KMS-11 (cell line): ENCODE results near the gene ZBTB11.

Experiments
- H2AFZ ChIP-seq: fragments of 200-600 bp; sonication (generic); 2 replicates; pipeline ENCODE4 v1.6.1; 2016; ENCODE audit warnings: antibody characterized with exemption, mixed run types, low read depth
- H3K27ac ChIP-seq: fragments of 200-600 bp; sonication (generic); 2 replicates; pipeline ENCODE4 v1.6.1; 2016; ENCODE audit warnings: mild to moderate bottlenecking, mixed run types
- H3K27me3 ChIP-seq: fragments of 200-600 bp; sonication (generic); 2 replicates; pipeline ENCODE4 v1.6.1; 2017; ENCODE audit warnings: mild to moderate bottlenecking, low read depth, mixed run types, moderate library complexity; ENCODE audit not compliant: insufficient read depth
- H3K36me3 ChIP-seq: fragments of 200-600 bp; sonication (generic); 2 replicates; pipeline ENCODE4 v1.6.1; 2017; ENCODE audit warnings: mild to moderate bottlenecking, mixed run types; ENCODE audit not compliant: insufficient read depth
- H3K4me1 ChIP-seq: fragments of 200-600 bp; sonication (generic); 2 replicates; pipeline ENCODE4 v1.6.1; 2016; ENCODE audit warnings: mild to moderate bottlenecking, low read depth, mixed run types; ENCODE audit not compliant: poor library complexity, severe bottlenecking
- H3K4me2 ChIP-seq: fragments of 200-600 bp; sonication (generic); 2 replicates; pipeline ENCODE4 v1.7.0; 2016; ENCODE audit warnings: mild to moderate bottlenecking, mixed run types
- H3K4me3 ChIP-seq: fragments of 200-600 bp; sonication (generic); IDR thresholded peaks from 2 replicates; pipeline ENCODE4 v1.6.1; 2017; ENCODE audit warnings: low read depth, low read length, mixed read lengths; ENCODE audit not compliant: insufficient read depth
- H3K79me2 ChIP-seq: fragments of 200-600 bp; sonication (generic); 2 replicates; pipeline ENCODE4 v1.6.1; 2016; ENCODE audit warnings: low read depth, mixed run types; ENCODE audit not compliant: insufficient read depth
- H3K9ac ChIP-seq: fragments of 200-600 bp; sonication (generic); 2 replicates; pipeline ENCODE4 v1.6.1; 2016; ENCODE audit warnings: mild to moderate bottlenecking, mixed run types
- H4K20me1 ChIP-seq: fragments of 200-600 bp; sonication (generic); 2 replicates; pipeline ENCODE4 v1.6.1; 2016; ENCODE audit warnings: mild to moderate bottlenecking, mixed run types; ENCODE audit not compliant: insufficient read depth
- TF ChIP-seq, protein P1 (sequence below): fragments of 200-600 bp; sonication (generic); conservative IDR thresholded peaks from 2 replicates; pipeline ENCODE4 v1.6.1; 2017; ENCODE audit warnings: low read depth, mild to moderate bottlenecking, antibody characterized with exemption, low read length, moderate library complexity, mixed read lengths

Gene ZBTB11, protein sequence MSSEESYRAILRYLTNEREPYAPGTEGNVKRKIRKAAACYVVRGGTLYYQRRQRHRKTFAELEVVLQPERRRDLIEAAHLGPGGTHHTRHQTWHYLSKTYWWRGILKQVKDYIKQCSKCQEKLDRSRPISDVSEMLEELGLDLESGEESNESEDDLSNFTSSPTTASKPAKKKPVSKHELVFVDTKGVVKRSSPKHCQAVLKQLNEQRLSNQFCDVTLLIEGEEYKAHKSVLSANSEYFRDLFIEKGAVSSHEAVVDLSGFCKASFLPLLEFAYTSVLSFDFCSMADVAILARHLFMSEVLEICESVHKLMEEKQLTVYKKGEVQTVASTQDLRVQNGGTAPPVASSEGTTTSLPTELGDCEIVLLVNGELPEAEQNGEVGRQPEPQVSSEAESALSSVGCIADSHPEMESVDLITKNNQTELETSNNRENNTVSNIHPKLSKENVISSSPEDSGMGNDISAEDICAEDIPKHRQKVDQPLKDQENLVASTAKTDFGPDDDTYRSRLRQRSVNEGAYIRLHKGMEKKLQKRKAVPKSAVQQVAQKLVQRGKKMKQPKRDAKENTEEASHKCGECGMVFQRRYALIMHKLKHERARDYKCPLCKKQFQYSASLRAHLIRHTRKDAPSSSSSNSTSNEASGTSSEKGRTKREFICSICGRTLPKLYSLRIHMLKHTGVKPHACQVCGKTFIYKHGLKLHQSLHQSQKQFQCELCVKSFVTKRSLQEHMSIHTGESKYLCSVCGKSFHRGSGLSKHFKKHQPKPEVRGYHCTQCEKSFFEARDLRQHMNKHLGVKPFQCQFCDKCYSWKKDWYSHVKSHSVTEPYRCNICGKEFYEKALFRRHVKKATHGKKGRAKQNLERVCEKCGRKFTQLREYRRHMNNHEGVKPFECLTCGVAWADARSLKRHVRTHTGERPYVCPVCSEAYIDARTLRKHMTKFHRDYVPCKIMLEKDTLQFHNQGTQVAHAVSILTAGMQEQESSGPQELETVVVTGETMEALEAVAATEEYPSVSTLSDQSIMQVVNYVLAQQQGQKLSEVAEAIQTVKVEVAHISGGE

DNA sequence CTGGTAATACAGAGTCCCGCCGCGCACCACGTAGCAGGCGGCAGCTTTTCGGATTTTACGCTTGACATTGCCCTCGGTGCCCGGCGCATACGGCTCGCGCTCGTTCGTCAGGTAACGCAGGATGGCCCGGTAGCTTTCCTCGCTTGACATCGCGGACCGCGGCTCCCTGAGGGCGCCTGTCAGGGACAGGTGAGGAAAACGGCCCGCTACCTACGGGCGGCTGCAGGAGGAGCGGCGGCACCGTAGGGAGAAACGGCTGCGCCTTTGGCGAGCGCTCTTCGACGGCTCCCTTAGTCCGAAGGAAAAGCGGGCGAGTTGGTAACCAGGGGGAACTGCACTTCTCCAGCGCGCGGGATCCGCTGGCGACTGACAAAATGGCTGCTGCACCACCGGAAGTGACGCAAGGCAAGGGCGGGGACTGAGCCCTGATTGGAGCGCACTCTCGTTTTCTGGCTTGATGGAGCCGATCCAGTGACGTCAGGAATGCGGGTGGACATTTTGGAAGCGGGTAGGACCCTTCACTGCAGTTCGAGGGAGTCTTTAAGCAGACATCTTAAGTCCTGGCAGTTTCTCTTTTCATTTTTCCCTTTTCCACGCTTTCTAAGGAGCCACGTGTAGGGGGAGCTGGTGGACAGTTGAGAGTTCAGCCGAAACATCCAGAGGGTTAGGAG, at the start of gene ZBTB11:
Gene ZBTB11, minus strand, starts transcription at position 368 of the 671 bp plus-strand sequence. Its CDS starts 218 bp downstream, at position 150.
- Histone ChIP-seq H3K4me2 (peak within 1 kb of the TSS; percentile 76), H3K79me2 (peaks cover 47% of the 10 kb centered on the region), H3K9ac (peak within 1 kb of the TSS; percentile 87), H3K4me3 (peak within 1 kb of the TSS; percentile 71), H3K27ac (peak within 1 kb of the TSS; percentile 90), H3K4me1 (peaks cover 15% of the 10 kb centered on the region), H2AFZ (peak within 1 kb of the TSS; percentile 72), H3K36me3 (peaks cover 18% of the 10 kb centered on the region; the same call in 1 of the 2 replicates), H4K20me1 (peaks cover 4% of the 10 kb centered on the region), H3K27me3 (no peaks in the 10 kb centered on the region)
- TF ChIP-seq, protein P1, sequence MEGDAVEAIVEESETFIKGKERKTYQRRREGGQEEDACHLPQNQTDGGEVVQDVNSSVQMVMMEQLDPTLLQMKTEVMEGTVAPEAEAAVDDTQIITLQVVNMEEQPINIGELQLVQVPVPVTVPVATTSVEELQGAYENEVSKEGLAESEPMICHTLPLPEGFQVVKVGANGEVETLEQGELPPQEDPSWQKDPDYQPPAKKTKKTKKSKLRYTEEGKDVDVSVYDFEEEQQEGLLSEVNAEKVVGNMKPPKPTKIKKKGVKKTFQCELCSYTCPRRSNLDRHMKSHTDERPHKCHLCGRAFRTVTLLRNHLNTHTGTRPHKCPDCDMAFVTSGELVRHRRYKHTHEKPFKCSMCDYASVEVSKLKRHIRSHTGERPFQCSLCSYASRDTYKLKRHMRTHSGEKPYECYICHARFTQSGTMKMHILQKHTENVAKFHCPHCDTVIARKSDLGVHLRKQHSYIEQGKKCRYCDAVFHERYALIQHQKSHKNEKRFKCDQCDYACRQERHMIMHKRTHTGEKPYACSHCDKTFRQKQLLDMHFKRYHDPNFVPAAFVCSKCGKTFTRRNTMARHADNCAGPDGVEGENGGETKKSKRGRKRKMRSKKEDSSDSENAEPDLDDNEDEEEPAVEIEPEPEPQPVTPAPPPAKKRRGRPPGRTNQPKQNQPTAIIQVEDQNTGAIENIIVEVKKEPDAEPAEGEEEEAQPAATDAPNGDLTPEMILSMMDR = no peak; the same call in 1 of the 2 replicates

DNA sequence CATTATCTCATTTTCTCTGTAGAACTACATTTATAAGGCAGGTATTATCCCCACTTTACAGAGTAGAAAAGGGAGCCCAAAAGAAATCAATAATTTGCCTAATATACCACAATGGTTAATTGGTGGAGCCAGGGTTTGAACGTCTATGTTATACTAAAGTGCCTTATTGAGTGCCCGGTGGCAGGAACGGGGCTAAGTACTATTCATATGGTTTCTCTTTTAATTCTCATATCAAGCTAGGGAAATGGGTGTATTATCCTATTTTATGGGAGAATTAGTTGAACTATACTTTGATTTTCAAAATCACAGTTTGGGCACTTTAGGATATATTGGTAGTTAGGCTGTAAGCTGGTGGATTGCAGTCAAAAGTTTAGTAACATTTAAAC, 49.0 kb upstream of the ZBTB11 start:
- peaks cover 4% of the 10 kb centered on the region; the same call in 1 of the 2 replicates for H3K36me3 ChIP-seq
- peak overlapping the region; percentile 91; the same call in 1 of the 2 replicates for H2AFZ ChIP-seq
- TF ChIP-seq, protein P1 = no peak
- peaks cover 29% of the 10 kb centered on the region for H3K4me1 ChIP-seq
- H3K27me3 ChIP-seq = no peaks in the 10 kb centered on the region
- peaks cover 15% of the 10 kb centered on the region; the same call in 1 of the 2 replicates for H3K79me2 ChIP-seq
- H3K27ac ChIP-seq = no peak overlapping the region; the same call in 1 of the 2 replicates
- no peaks in the 10 kb centered on the region for H4K20me1 ChIP-seq
- peak overlapping the region; percentile 49 for H3K4me3 ChIP-seq
- peak overlapping the region; percentile 65 for H3K4me2 ChIP-seq
- peak overlapping the region; percentile 54; the same call in 1 of the 2 replicates for H3K9ac ChIP-seq

DNA sequence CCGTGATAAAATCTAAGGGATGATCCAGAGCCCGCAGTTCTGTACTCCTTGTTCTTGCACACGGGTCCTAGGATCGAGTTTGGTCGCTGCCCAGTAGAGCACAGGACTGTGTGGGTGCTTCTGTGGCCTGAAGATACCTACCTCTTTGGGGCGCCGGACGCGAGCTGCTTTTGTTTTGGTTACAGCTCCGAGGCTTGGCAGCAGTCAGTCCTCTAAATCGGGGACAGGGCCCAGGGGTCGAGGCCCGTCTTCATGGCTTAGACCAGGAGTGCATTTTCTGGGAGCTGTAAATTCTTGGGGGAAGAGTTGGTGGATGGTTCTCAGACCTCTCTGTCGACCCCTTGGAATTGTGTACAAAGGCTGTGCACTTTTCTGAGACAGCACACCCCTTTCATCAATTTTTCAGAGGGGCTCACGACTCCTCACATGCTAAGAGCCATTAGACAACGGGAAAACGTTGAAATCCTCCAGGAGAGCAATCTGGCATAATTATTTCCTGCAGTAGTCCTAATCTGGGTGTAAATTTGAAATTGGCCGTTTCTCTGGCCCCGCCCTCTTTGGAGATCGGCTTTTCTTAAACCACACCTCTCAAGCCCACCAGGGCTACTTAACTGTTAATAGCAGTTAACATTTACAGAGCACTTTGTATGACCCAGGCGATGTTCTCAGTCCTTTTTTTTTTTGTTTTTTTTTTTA, 48.4 kb upstream of the ZBTB11 start:
- peaks cover 4% of the 10 kb centered on the region; the same call in 1 of the 2 replicates for H3K36me3 ChIP-seq
- H3K79me2 ChIP-seq = peaks cover 15% of the 10 kb centered on the region; the same call in 1 of the 2 replicates
- H3K27me3 ChIP-seq = no peaks in the 10 kb centered on the region
- TF ChIP-seq, protein P1 = no peak
- peaks cover 29% of the 10 kb centered on the region for H3K4me1 ChIP-seq
- peak overlapping the region; percentile 54; the same call in 1 of the 2 replicates for H3K9ac ChIP-seq
- H4K20me1 ChIP-seq = no peaks in the 10 kb centered on the region
- peak overlapping the region; percentile 14; the same call in 1 of the 2 replicates for H3K27ac ChIP-seq
- peak overlapping the region; percentile 91 for H2AFZ ChIP-seq
- H3K4me3 ChIP-seq = peak overlapping the region; percentile 82
- H3K4me2 ChIP-seq = peak overlapping the region; percentile 65
